DLD1 (cell line): ENCODE data around the gene THEM5.

Source experiments
- in situ Hi-C: cut with HindIII; loops from 2 replicates; pipeline ENCODE4 v1.10.0; 2017; ENCODE audit warnings: low sequenced_read_pairs

THEM5 gene

DNA sequence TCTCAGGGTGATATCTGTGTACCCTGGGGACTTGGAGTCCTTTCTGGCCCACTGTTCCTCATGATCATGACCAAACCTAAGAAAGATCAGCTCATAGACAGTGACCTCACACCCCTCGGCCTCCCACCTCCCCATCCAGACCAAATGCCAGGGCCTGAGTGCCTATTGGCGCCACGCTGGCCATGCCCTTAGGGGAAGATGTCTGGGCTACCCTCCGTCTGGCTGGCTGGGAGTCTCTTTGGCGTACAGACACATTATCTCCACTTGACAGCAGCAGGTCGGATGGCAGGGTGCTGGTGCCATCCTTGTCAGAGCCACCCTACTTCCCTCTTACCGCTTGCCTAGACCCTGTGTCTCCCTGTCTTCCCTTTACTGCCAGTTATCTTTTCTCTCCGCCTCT is 30.3 kb downstream of the THEM5 start:
- in situ Hi-C loops = no loop called here

DNA sequence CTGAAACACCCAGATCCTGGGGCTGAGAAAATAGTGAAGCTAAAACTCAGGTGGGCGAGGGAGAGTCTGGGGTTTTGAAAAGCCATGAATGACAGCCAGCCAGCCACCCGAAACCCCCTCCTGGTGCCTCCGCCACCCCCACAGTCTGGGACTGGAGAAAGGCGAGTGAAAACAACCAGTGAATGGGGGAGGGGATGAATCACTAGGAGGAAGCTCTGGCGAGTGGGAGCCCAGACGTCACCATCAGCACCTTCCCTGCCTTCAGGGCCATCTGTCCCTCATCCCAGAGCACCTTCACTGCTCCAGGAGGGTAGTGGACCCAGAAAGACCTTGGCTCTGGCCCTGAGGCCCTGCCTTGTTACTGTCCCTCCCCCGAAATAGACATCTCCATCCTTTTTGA is 31.1 kb downstream of the THEM5 start:
- in situ Hi-C loops = no loop called here

DNA sequence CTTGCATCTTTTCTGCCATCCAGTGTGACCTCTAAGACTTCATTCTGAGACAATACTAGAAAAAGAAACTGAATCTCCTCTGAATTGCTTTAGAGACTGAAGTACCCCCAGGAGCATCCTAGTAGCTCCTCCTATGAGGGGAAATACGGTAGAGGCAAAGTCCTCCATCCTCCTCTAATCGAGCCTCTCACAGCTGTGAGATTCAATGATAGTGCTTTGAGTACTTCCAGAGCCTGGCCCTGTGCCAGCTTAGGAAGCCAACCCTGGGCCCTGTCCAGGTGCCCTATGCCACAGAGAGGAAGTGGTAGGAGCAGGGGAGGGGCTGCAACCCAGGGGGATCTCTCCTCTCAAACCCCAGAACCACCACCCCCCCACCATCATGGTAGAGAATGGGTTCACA is 32.6 kb downstream of the THEM5 start:
- in situ Hi-C loops = no loop called here

DNA sequence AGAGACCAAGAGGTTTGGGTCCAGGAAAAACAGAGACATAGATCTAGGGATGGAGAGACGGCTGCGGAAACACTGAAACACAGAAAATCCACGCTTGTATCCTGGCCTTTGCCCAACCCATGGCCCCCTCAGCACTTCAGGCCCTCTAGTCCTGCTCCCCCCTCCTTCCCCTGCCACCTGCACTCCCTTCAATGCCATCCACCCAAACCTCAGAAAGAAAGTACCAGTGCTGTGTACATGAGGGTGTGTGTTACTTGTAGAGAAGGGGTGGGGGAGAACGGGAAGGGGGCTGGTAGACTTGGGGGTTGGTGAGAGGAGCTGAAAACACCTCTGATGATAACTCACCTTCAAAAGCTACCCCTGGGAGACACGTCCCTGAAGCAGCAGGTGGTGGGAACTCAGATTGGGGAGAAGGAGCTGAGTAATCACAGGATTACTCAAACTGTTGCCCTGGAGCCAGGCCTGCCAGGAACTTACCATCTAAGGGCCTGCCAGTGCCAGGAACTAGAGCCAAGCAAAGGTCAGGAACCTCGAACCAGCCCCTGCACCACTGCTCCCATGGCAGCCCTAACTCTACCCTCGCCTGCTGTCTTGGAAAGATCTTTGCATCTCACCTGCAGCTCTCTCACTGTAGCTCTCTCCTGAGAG is 33.4 kb downstream of the THEM5 start:
- in situ Hi-C loops = no loop called here

DNA sequence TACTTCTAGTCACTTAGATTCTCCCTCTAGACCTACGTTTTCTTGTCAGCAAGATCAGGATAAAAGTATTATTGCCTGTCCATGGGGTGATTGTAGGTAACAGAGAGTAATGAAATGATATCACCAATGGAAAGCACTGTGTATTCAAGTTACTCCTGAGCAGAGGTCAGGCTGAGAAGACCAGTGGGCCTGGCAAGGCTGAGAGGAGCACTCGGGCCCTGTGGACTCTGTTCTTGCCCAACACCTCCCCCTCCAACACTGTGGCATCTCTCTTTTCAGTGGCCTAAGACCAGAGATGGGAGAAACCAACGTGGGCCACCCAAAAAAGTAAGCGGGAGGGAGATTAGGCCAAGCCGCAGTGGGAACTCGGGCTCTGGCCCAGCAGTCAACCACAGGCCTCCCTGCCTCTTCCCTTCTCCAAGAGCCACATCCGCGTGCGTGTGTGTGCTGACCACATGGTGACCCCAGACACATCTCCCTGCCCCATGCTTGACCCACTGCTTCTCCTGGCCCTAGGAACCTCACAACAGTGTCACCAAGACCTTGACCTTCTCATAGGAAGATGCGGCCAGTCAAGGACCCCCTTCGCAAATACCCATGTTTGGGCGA is 34.2 kb downstream of the THEM5 start:
- in situ Hi-C loops = no loop called here

DNA sequence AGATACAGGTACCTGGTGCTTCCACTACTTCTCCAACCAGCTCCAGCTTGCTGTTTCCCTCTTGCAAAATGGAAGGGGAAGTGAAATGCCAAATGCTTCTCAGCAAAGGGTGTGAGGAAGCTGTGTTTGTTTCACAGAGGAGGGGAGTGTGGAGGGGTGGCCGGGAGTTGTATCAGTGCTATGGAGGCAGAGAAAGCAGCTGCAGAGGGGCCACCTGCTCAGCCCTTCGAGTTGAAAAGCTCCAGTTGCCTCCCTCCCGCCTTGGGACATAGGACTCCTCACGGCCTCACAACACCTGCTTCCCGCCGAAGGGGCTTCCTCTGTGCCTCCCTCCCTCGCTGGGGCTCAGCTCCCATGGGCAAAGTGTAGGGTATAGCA is 36.2 kb downstream of the THEM5 start:
- in situ Hi-C loops = no loop called here

DNA sequence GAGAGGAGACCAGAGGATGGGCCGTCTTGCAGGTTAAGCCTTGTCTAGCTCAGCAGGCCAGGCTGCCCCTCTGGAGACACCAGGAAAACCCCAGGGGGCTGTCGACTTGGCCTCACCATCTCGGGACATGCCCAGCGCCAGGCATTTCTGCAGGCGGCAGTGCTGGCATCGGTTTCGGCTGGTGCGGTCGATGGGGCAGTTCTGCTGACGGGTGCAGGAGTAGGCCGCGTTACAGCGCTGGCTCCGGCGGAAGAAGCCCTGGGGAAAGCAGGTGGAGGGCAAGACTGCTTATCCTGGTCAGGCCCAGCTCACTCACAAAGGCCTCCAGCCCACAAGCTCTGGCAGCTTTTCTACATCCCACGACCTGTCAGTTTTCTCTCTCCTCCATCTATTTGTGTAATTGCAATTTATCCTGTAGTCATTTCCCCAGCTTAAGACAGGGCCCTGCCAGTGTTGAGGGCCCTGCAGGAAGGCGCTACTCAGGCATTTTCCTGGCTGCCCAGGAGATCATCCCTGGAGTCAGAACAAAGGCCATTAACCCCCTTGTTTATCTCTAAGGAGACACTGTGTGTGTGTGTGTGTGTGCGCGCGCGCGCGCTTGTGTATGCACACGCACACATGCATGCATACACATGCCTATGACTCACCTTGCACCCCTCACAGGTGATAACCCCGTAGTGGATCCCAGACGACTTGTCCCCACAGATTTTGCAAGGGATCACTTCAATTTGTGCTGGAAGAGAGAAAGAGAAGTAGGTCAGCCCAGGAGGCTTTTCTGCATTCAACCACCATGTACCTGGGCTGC is 36.8 kb downstream of the THEM5 start:
- in situ Hi-C loops = no loop called here

DNA sequence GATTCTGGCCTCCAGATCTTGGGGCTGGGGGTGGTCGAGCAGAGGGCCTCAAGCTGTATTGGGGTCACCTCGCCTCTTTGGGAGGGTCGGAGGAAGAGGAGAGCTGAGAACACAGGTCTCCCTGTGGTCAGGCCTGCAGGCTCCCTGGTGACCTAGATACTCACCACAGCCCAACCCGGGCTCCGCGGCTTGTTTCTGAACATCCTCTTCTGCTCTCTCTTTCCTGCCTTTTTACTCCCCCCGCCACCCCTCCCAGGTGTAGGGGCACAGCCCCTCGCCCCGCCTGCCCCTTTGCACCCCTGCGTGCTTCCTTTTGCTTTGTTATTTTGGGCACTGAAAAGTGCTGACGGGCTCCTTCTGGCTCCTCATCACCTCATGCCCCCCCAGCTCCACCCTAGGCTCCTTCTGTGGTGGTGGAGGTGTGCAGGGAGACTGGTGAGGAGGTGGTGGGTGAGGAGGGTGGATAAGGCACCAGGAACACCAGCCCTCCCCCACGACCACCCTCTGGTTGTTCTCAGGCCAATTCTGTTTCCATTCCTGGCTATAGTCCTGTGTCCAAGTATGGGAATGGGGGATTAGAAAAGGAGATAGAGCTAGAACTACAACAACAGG is 37.7 kb downstream of the THEM5 start:
- in situ Hi-C loops = no loop called here

DNA sequence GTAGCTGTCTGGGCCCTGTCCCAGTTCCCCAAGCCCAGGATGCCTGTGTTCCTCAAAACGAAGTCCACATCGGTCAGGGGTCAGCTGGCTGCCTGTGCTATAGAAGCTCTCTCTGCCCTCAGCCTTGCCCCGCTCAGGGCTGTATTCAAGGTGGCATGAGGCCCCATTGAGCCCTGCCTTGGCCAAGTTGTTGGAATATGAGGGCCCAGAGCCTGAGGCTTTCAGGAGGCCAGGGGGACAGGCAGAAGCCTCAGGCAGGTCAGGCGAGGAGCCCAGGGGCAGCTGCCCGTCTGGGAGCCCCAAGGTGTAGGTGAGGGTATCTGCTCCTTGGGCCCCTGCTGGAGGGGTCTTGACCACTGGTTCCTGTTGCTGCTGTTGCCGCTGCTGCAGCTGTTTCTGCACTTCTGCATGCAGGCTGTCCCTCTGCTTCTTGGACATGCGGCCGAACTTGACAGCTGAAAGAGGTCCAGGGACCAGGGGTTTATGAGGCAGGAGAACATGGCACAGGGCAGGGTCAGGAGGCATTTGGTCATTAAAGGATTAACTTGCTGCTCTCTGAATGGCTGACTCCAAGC is 38.5 kb downstream of the THEM5 start:
- in situ Hi-C loops = no loop called here

DNA sequence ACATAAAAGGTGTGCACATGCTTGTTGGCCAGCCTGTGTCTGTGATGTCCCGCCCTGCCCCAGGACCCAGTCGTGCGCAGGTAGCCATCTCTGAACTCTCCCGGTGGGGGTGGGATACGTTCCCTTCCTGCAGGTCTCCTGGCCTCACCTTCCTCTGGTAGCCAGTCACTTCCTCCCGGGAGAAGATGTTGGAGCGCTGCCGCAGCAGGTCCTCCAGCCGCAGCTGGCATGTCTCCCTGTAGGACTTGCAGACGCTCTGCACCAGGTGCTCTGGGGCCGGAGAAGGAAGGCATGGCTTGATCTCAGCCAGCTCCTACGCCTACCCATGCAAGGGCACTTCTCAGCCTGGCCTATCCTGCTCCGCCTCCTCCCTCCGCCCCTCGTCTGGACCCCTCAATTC is 39.1 kb downstream of the THEM5 start:
- in situ Hi-C loops = no loop called here

DNA sequence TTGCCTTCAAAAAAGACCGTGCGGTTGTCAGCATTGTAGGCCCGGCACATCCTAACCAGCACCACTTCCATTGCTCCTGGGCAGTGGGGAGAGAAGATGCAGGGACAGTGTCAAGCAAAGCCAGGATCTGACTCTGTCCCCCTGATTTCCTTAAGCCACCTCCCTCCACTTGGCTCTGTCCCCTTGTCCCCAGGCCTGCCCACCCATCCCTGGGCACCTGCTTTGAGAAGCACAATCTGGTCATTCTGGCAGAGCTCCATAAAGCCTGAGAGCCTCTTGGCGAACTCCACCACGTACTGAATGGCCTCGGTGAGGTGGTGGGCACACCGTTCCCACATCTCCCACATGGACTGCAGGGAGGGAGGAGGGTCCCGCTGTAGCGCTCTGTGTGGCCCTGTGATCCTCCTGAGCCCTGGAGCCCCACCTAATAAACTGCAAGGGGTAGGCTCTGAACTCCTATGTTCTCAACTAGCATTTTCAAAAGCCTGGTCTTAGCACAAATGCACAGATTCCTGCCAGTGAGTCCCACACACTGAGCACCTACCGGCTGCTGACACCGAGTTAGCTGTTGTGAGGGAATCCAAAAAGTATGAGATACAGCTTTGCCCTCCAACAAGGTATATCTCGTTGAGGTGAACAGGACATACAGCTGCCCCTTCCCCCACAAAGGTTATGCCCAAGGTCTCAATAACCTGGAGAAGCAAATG is 40.1 kb downstream of the THEM5 start:
- in situ Hi-C loops = no loop called here

DNA sequence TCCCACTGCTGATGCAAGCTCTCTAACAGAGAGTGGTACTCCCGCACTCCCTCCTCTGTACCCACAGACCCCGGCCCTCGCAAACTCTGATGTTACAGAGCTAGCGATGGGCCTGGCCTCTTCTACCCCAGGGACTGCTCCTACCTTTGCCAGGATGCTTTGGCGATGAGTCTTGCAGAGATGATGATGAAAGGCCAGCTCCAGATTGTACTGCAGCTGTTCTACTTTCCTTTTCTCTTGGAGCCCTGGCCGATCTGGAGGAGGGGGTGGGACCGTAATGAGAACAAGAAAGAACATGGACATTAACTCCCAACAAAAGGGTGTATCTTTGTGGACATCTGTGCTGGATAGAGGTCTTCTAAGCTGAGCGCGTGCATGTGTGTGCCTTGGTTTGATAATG is 42.3 kb downstream of the THEM5 start:
- in situ Hi-C loops = no loop called here

DNA sequence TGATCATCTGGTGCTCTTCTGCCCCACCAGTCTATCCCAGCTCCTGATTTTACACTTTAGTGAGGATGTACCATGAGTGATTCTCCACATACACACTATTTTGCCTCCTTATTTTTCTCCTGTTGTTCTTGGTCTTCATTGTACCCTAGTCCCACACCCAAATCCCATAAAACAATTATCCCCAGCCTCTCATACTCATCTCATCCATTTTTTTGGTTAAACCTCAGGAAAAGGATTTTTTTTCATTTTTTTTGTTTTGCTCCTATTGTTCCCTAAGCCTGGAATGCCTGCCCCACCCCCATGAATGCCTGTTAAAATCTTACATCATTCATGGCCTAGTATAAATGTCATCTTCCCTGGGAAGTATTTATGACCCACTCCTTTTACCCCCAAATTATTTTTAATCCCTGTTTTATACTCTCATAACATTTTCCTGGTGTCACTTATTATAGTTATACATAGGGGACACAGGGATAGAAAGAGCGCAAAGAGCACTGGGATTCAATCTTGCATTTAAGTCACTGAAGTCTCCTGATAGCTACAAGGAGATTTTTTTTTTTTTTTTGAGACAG is 43.4 kb downstream of the THEM5 start:
- in situ Hi-C loops = no loop called here

DNA sequence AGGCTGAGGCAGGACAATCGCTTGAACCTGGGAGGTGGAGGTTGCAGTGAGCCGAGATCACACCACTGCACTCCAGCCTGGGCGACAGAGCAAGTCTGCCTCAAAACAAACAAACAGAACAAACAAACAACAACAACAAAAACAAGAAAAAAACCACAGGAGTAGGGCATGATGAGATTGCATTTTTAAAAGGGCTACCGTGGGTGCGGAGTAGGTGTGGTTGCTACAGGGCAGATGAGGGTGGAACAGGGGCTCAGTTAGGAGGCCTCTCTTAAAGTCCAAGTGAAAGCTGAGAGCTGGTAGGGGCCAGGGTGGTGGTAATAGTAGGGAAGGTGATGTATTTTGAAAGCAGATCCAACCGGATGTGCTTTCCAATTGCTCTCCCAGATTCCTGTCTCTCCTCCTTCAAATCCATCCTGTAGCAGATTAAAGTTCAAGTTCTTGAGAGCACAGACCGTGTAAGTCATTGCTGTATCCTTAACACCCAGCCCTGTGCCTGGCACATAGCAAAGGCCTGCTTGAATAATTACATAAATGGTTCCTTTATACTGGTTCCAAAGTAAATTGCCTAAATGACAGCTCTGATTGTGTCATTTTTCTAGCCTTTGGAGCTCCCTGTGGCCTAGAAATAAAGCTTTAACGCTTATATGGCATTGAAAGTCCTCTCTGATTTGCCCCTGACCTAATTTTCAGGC is 44.1 kb downstream of the THEM5 start:
- in situ Hi-C loops = no loop called here

DNA sequence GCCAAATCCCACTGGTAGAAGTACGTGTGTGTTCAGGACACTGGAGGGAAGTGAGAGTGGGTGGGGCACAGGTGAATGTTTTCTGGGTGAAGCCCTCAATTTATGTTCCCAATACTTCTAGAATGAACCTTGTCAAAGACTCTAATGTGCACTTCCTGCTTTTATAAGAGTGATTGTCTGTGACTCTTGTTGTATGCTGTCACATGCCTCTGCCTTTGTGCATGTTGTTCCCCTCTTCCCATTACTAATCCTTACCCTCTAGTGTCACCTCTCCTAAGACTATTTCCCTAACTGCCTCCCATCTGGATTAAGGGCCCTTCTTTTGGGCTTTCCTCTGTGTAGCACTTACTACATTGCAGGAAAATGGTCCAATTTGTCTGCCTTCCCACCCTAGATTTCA is 45.7 kb downstream of the THEM5 start:
- in situ Hi-C loops = no loop called here

DNA sequence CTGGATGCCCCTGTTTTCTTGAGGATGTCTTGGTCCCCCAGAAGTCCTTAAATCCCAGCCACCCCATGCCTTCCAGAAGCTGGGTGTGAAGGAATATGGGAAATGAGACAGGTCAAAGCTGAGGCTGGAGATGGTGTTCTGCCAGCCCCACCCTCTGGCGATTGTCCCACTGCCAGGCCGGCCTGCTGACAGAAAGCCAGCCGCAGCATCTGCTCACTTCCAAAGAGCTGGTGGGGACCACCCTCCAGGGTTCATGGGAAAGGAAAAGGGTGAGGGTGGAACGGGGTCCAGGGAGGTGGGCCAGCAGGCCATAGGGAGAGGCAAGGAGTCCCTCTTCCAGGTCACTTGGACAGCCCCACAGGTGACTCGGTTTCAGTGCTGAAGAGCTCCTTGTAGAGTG is 46.4 kb downstream of the THEM5 start:
- in situ Hi-C loops = no loop called here

DNA sequence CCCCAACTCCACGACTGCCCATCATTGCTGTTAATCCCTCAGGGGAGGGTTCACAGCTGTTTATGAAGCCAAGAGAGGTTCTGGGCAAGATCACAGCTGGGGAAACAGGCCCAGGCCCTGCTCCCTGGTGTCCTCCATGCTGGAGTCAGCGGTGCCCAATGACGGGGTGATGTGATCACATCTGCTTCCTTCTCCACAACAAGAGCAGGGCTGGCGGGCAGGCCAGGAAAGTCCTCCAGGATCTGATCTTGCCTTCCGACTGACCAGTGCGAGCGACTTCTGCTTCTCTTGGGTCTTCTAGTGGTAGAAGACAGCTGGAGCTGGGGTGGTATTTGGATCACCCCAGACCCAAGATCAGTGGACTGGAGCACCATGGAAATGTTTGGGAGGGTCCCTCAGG is 47.3 kb downstream of the THEM5 start:
- in situ Hi-C loops = no loop called here

DNA sequence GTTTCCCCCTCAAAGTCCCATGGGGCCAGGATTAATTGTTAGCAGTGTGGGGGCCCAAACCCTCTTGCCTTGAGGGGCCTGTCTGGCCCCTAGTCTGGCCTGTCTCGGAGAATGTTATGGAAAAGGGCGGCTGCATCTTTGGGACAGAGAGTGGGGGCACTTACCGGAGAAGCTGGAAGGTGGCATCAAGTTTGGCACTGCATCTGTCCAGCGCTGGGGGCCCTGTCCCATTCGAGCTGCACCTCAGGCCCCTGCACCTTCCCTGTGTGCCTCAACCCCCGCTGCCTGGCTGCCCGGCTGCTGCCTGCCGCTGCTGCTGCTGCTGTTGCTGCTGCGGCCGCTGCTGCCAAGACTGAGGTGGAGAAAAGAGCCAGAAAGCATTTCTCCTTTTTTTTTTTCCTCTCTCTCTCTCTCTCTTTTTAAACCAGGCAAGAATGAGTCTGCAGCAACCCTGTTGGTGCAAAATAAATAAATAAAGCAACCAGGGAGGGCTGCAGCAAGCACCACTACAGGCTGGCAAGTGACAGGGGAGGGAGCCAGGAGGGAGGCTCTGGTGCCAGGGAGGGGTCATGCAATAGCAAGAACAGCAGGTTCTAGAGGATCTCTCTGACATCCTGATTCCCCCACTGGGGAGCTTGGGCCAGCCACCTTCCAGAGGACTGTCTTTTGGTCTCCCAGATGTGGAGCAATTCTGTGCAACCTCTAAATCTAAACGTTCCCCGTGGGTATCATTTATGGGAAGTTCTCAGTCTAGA is 48.3 kb downstream of the THEM5 start, which contains the start of gene LINGO4:
Gene LINGO4, minus strand, starts transcription at position 354 of the 755 bp plus-strand sequence. CDS start 2,715 bp downstream, outside the sequence.
- in situ Hi-C loops = no loop called here

DNA sequence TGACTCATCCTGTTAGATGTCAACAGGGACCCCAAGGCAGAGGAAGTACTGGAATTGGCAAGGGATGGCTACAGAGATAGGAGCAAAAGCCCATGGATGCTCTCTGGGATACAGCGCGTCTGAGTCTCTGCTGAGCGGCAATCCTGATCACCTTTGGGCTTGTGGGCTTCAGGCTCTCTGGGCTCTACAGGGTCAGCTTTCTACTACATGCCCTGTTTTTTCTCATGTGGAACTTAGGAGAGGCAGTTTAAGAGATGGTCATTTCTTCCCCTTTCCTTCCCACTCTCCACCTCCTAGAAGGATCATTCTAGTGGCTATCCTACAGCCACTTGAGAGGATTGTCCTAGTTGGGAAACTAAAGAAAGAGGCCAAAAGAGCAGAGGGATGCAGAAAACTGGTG is 49.6 kb downstream of the THEM5 start:
- in situ Hi-C loops = no loop called here
